SK-N-DZ (cell line): ENCODE measurements around the gene STAB2.
"Not testable (repeated sequence)": the region's sequence is repeated elsewhere in the genome, so short reads cannot be mapped to it uniquely, and the experiment has no call there.

Experiments
- DNase-seq: peaks from one replicate; pipeline ENCODE4 v3.0.0-alpha.2; 2015; ENCODE audit warnings: low spot score

STAB2 gene

DNA sequence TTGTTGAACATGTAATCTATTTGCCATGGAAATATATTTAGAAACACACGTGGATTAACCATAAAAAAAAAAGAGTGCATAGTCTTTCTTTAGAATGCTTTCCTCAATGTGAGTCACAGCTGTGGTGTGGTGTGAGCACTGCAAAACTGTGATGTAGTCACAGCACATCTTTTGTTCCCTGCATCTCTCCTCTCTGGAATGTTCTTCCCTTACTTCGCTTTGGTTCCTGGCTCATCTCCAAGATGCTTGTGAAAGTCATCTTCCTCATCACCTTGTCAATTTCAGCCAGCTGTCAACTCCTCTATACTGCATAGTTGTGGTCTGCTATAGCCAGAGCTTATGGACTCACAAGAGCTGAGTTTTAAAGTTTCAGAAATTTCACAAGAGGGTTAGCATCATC is 60.2 kb downstream of the STAB2 start:
- DNase-seq = no peak

DNA sequence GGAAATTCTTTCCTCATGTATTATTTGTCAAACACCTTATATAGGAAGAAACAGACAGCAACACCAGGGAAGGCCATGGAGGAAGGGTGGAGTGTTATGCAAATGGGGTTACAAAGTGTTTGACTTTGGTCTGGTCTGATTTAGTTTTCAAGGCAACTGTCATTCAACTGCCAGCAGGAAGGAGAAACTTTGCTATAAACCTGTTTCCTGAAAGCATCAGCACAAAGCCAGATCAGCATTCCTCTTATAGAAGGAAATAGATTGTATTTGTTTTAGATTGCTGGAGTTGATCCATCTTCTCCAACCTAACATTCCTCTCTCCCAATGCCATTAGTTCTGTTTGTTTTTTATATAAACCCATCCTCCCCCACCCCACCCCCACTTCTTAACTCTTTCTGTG is 65.7 kb downstream of the STAB2 start:
- no peak for DNase-seq

DNA sequence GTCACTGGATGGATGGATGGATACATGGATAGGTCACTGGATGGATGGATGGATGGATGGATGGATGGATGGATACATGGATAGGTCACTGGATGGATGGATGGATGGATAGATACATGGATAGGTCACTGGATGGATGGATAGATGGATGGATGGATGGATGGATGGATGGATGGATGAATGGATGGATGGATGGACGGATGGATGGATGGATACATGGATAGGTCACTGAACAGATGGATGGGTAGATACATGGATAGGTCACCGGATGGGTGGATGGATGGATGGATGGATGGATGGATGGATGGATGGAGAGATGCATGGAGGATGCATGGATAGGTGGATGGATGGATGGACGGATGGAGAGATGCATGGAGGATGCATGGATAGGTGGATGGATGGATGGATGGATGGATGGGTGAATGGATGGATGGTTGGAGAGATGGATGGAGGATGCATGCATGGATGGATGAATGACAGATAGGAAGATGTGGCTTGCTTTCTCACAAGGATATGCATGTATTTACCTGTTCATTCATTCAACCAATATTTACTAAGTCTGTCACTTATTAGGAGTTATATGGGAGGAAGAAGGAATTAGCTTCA is 66.6 kb downstream of the STAB2 start:
- DNase-seq = not testable (repeated sequence)

DNA sequence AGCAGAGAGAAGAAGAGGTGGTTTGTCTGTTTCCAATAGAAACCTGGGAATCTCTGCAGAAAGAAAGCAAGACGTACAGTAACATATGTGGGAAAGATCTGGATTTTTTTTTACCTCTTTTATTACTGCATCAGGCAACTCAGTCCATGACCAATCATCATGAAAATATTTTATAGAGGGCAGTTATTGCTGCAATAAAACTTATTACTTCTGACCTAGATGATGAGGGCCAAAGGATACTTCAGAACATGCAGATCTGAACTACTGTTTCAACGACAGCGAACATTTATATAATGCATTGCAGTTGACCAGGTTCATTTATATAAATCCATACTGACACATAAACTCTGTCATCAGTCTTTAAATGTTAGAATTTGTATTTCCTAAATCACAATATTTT is 67.7 kb downstream of the STAB2 start:
- no peak for DNase-seq

DNA sequence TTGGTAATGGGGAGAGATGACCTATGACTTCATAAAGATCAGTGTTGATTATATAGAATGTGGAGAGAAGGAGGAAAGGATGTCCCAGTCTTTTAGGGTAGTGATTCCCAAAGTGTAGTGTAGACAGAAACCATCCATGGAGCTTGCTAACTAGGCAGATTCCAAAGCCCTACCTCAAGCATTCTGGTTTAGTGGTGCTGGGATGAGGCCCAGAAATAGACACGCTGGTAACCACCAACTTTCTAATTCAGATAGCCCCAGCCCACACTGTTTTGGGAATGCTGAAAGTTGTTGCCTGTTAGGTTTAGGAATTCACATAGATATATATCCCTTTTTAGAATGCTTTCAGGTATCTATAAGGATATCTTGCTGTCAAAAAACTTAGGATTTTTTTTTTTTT is 69.2 kb downstream of the STAB2 start:
- no peak for DNase-seq

DNA sequence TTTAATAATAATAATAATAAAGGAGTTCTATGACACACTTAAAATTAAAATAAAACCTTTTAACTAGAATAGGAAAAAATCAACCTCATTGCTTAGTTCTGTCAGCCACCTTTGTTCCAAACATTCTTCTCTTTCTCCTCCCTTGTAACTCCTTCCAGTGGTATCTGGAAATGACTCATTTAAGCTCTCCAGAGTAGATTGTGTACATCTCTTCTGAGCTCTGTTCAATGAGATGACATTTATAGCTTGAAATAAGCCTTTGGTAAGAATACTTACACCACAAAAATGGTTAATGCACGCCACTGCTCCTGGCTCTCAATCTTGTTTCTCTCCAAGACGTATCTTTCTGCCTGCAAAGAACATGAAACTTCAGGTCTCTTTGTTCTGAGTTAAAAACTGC is 70.3 kb downstream of the STAB2 start:
- no peak for DNase-seq

DNA sequence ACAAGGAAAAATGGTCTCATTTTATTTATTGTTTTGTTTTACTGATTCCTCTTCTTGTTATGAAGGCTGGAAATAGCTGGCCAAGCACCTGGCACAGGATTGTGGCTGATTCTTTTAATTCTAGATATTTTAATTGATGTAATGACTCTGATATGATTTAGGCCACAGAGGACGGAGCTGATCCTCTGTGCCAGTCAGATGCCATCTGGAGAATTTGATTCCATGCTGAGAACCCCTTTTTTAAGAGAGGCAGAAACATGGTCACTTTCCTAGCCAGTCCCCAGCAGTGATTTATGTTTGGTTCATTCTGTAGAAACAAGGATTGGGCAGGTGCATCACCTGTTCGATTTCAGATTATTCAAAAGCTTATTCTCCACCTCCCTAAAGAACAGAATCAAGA is 77.6 kb downstream of the STAB2 start:
- no peak for DNase-seq

DNA sequence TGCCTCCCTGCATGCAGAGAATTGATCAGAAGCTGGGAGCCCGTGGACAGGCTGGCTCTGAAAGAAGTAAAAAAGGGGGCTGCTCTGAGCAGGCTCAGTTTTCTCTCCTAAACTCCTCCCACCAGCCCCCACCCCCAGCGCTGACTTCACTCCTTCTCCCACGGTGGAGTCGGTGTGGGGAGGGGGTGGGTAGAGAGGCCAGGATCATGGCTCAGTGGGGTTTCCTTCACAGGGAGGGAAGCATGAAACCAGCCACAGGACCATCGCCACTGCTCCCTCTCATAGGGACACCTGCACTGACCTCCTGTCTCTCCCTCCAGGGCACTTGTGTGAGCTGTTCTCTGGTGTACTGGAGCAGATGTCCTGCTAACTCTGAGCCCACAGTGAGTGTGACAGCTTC is 78.9 kb downstream of the STAB2 start:
- no peak for DNase-seq

DNA sequence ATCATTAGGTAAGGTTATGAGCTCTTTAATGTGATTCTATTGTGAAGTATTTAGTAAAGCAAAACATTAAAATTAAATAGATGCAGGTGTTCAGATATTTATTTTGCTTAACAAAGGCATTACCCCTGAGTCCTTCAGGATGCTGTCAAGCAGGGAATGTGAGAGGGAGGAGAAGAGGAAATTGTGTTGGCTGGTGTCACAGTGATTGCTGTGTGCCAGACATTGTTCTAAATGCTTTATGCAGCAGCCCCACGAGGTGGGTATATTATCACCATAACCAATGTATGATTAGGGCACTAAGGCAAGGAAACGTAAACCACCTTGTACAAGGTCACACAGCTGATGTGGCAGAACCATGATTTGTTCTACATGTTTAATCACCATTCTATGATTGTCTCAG is 80.1 kb downstream of the STAB2 start:
- no peak for DNase-seq

DNA sequence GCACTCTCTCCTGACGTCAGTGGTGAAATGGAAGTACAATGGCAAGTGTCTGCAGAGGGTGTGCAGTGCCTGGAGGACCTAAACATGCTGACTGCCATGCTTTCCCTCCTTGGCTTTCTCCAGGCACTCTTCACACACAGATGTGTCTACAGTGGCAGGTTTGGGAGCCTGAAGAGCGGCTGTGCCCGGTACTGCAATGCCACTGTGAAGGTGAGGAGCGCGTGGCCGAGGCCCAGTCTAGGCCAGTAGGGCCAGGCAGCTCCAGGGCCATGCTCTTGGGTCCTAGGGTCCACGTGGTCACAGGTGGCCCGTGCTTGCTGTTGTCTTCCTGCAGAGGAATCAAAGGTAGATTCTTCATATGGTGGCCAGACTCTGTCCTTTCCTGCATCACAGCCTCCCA is 81.4 kb downstream of the STAB2 start:
- no peak for DNase-seq

DNA sequence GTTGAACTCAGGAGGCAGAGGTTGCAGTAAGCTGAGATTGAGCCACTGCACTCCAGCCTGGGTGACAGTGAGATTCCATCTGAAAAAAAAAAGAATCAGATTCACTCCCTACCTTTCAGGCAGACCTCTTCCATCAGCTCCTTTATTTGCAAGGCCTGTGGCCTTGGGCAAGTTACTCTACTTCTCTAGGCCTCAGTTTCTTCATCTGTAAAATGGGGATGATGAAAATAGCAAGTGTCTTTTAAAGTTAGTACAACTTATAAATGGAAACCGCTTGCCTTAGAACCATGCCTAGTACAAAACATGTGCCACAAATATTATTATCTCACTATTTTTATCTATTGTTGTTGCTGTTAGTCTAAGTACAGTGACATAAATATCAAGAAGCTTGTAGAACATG is 84.3 kb downstream of the STAB2 start:
- no peak for DNase-seq

DNA sequence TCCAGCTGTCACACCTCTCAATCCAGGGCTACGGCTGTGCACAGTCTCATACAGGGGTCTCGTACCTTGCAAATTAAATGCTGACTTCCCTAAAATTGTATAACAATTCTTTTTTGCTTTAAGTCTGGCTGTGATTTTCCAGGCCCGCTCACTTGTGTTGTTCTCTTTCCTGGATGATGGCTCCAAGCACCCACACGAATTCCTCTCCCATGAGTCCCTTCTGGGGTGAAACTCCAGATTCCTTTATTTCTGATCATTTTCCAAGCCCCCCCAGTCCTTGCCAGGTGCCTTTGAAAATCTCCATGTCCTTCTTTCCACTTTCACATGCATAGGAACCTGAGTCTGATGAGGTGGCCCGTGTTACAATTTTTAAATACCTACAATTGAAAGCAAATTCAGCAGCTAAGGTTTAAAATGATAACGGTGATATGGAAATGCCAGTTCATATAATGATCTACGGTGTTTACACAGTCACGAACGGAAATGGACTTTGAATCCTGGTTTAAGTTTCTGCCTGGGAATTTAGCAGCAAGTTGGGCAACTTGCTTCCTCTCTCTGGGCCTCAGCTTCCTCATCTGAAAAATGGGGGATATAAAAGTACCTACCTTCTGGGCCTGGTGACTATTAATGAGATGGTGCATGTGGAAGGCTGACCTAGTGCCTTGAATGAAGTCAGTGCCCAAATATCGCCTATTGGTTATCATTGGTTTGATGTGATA is 85.5 kb downstream of the STAB2 start:
- no peak for DNase-seq

DNA sequence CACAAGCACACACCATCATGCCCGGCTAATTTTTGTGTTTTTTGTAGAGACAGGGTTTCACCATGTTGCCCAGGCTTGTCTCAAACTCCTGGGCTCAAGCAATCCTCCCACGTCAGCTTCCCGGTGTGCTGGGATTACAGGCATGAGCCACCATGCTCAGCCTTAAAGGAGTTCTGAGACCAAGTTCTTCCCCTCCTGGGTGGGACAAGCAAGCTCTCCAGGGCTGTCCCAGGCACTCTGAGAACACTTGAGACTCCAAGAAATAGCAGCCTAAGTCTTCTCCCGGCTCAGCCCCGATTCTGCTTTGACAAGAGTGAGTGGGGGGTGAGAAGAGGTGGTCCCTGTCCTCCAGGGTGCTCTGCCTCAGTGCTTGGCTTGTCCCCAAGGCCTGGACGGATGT is 86.4 kb downstream of the STAB2 start:
- no peak for DNase-seq

DNA sequence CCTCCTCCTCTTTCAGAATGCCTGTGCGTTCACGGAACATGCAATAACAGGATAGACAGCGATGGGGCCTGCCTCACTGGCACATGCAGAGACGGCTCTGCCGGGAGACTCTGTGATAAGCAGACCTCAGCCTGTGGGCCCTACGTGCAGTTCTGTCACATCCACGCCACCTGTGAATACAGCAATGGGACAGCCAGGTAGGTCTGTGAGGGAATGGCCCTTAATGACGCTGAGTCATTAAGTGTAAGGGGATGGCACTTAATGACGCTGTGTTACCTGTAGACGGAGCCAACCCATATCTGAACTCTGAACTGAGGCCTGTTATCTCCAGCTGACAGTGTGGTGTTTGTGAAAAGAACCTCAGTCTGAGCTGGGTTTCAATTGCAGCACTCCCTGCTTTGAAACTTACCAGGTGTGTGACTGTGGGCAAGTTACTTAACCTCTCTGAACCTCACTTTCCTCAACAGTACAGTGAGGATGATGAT is 86.9 kb downstream of the STAB2 start:
- no peak for DNase-seq

DNA sequence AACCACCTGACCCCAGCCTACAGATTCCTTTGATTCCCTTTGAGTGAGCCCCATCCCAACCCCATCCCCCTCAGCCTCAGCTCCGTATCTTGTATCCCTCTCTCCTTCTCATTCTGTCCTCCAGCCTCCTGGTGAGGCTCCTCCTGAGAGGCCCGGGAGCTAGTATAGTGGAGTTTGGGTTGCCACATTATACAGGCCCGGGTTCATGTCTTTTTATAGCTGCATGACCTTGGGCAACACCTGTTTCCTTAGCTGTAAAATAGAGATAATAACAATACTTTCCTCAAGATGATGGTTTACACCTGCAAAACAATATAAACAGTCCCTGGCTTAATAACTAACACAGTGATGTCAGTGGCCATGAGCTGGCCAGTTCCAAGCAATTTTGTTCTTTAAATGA is 89.8 kb downstream of the STAB2 start:
- DNase-seq = no peak

DNA sequence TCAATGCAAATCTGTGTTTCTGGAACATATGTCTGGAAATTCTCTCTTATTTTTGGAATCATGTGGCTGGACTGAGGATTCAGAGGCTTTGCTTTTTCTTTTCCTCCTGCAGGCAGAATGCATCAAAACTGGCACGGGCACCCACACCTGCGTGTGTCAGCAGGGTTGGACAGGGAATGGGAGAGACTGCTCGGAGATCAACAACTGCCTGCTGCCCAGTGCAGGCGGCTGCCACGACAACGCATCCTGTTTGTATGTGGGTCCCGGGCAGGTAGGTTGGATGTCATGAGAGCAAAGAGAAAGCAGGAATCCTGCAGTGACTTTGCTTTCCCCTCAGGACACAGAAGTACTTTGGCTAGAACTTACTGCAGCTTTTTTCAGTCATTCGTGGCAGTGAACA is 90.3 kb downstream of the STAB2 start:
- no peak for DNase-seq

DNA sequence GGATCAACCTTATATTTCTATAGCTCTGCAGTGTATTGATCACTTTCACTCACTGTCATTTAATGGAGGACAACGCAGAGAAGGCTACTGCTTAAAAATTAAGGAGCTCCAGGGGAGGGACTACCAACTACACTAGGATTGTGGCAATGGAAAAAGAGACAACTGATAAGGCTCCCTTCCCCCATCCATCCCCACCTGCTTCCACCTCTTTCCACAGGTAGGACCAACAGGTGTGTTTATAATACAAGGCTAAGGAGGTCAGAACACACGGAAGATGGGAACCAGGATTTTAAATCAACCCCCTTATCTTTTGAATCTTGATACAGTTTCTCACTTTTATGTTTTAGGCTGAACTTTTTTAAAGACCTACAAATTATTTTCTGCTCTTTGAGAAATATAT is 90.8 kb downstream of the STAB2 start:
- no peak for DNase-seq

DNA sequence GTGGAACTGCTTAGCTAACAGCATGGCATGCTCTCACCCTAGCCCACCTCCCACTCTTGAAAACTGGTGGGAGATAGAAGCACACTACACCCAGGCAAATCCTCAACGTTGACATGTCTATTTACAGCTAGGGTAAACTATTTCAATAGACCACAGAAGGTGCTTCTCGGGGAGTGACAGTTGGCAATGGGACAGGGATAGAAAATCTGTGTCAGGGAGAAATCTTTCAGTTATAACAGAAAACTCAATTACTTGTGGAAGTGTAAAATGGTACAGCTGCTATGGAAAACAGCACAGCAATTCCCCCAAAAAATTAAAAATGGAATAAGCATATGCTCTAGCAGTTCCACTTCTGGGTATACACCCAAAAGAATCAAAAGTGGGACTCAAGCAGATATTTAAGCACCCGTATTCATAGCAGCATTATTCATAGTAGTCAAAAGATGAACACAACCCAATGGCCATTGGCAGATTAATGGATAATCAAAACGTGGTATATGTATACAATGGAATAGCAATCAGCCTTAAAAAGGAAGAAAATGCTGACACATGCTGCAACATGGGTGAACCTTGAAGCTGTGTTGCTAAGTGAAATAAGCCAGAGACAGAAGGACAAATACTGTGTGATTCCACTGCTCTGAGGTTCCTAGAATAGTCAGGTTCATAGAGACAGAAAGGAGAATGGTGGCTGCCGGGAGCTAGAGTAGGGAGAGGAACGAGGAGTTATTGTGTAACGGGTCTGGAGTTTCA is 92.5 kb downstream of the STAB2 start:
- DNase-seq = no peak

DNA sequence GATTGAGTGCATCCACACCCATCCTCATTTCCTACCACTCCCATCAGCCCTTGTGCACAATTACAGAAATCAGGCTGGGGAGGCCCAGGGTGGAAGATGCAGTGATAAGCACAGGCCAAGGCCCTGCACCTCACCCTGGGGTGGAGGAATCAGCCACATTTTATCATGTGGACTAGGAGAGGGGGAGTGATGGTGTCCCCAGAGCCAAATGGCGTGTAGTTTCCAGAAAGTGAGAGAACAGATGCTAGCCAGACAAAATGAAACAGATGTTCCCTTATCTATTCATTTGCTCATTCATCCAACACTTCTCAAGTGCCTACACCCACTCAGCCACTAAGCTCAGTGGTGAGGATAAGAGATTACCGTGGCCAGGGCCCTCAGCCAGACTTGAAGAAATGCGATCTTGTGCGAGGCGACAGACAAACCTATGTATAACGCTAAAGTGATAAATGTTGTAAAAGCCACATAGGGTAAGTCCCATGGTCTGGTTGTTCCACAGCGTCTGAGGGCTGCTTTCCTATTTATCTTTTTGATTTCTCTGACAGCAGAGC is 93.6 kb downstream of the STAB2 start:
- peak; percentile 62 for DNase-seq

DNA sequence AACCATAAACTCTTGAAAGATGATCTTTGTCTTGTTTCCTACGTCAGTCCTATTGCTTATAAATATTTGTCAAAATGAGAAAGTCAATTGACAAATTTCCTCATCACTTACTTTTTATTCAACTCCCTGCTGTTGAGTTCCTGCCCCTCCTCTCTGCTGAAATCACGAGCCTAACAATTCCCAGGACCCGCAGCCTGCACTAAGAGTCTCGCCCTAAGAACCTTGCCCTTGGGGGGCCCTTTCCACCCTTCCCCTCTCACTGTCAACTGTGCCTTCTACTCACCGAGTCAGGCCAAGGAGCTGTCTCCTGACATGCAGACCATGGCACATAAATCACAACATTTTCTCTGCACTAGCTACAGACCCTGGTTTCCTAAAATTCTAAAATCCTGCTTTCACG is 99.0 kb downstream of the STAB2 start:
- no peak for DNase-seq

DNA sequence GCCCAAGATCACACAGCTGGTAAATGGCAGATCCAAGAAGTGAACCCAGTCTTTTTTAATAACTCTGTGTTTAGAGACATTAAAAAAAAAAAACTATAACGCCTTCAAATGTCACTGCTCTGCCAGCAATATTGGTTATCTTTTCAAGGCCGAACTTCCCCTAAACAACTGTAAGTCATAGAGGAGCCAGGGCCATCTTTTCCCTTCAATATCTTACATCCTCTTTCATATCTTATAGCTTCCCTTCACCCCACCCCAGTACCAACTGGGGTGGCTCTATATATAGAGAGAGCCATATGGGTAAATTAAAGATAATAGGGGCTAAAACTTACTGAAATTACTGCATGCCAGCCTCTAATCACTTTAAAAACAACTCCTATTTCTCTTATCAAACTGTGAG is 100.2 kb downstream of the STAB2 start:
- DNase-seq = no peak

DNA sequence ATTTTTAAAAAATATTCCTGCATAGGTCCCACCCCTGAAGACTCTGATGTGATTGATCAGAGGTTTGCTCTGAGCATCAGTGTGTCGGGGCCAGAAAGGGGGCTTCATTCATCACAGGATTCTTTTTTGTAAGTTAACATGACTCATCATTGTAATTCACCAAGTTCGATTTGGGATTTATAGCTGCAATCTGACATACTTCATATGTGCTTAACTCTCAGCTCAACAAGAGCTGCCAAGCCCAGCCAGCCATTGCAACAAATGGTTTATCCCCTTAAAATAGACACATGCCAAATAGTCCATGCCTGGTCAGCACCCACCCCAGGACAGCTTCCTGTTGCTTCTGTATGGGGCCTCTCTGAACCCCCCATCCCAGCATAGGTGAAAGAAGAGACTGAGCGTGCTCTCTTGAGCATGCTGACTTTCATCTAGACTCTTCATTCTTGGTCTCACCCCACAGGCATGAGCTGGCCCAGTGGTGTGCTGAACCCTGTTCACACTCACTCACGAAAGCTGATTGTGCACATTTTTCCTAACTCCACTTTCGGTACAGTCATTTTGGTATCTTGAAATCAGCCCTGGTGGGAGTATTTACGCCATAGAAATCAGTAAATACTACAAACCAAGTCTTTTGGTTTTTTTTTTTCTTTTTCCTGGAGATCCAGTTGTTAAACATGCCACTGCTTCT is 101.4 kb downstream of the STAB2 start:
- no peak for DNase-seq
